ENCODE measurements around the gene BMAL2.
A peak's percentile ranks its signal among the peaks of the same experiment; 100 is the strongest.

BMAL2 gene

GRCh38 chr12:27324530-27324929 is 8.1 kb upstream of the BMAL2 start:
- no peak for DNase-seq (ENCODE audit: low read depth)

GRCh38 chr12:27330846-27331245 is 1.8 kb upstream of the BMAL2 start:
- DNase-seq (ENCODE audit: low read depth) = no peak

GRCh38 chr12:27331291-27331926 is 1.2 kb upstream of the BMAL2 start:
- peak; percentile 73 for DNase-seq (ENCODE audit: low read depth)

GRCh38 chr12:27331927-27332324 is 710 bp upstream of the BMAL2 start:
- no peak for DNase-seq (ENCODE audit: low read depth)

- no peak for DNase-seq (ENCODE audit: low read depth)
Measured at GRCh38 chr12:27332407-27332713, 276 bp upstream of the BMAL2 start.

GRCh38 chr12:27333403-27334009 is 870 bp downstream of the BMAL2 start:
- no peak for DNase-seq (ENCODE audit: low read depth)

GRCh38 chr12:27334042-27334720 is 1.5 kb downstream of the BMAL2 start:
- DNase-seq (ENCODE audit: low read depth) = no peak

- no peak for DNase-seq (ENCODE audit: low read depth)
Measured at GRCh38 chr12:27334721-27335082, 2.1 kb downstream of the BMAL2 start.

- DNase-seq (ENCODE audit: low read depth) = no peak
Measured at GRCh38 chr12:27335364-27336281, 3.0 kb downstream of the BMAL2 start.

- DNase-seq (ENCODE audit: low read depth) = no peak
Measured at GRCh38 chr12:27336282-27336653, 3.6 kb downstream of the BMAL2 start.

GRCh38 chr12:27337376-27337775 is 4.7 kb downstream of the BMAL2 start:
- no peak for DNase-seq (ENCODE audit: low read depth)

GRCh38 chr12:27338473-27338872 is 5.8 kb downstream of the BMAL2 start:
- no peak for DNase-seq (ENCODE audit: low read depth)

GRCh38 chr12:27340971-27341370 is 8.3 kb downstream of the BMAL2 start:
- DNase-seq (ENCODE audit: low read depth) = no peak

GRCh38 chr12:27342536-27342935 is 9.9 kb downstream of the BMAL2 start:
- no peak for DNase-seq (ENCODE audit: low read depth)

GRCh38 chr12:27343255-27344000 is 10.8 kb downstream of the BMAL2 start:
- DNase-seq (ENCODE audit: low read depth) = peak; percentile 49

- DNase-seq (ENCODE audit: low read depth) = no peak
Measured at GRCh38 chr12:27344246-27344645, 11.6 kb downstream of the BMAL2 start.

GRCh38 chr12:27344760-27345159 is 12.1 kb downstream of the BMAL2 start:
- DNase-seq (ENCODE audit: low read depth) = no peak

GRCh38 chr12:27345376-27345775 is 12.7 kb downstream of the BMAL2 start:
- DNase-seq (ENCODE audit: low read depth) = no peak

GRCh38 chr12:27347779-27348178 is 15.1 kb downstream of the BMAL2 start:
- DNase-seq (ENCODE audit: low read depth) = no peak

GRCh38 chr12:27351476-27351875 is 18.8 kb downstream of the BMAL2 start:
- no peak for DNase-seq (ENCODE audit: low read depth)

- no peak for DNase-seq (ENCODE audit: low read depth)
Measured at GRCh38 chr12:27355486-27355885, 22.9 kb downstream of the BMAL2 start.

- no peak for DNase-seq (ENCODE audit: low read depth)
Measured at GRCh38 chr12:27355979-27356378, 23.3 kb downstream of the BMAL2 start.

Measured in GM04504 (cell line).